HG03196 (cell line): ENCODE results near the gene CTSH.

Experiments used
- ATAC-seq: cut with Tn5 transposase; IDR thresholded peaks from one replicate; pipeline ENCODE4 v1.9.1; 2021; ENCODE audit not compliant: unreplicated experiment

Gene CTSH, protein sequence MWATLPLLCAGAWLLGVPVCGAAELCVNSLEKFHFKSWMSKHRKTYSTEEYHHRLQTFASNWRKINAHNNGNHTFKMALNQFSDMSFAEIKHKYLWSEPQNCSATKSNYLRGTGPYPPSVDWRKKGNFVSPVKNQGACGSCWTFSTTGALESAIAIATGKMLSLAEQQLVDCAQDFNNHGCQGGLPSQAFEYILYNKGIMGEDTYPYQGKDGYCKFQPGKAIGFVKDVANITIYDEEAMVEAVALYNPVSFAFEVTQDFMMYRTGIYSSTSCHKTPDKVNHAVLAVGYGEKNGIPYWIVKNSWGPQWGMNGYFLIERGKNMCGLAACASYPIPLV

DNA sequence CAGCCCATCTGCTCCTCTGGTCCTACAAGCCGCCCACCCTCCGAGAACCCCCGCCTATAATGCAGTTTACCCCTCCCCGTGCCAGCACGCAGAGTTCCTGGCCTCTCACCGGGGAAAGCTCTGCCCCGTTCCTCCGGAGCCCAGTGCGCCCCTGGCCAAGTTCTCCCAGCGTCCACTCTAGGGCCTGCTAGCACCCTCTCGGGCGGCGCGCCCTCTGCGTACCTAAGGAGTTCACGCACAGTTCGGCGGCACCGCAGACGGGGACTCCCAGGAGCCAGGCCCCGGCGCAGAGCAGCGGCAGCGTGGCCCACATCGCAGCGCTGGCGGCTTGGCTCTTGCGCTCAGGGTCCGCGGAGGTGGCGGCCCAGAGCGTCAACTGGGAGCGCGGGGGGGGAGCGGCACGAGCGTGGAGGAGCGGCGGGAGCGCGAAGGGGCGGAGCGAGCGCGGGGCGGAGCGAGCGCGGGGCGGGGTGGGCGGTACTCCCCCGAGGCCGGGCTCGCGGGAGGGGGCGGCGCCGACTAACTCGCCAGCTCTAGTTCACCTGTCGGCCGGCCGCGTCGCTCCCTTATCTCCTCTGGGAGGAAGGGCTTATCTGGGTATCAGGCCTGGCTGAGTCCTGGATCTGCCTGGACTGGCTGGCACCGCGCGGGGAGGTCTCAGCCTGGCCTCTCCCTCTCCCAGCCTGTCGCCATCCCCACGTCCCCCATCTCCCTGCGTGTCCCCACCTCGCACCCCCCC, at the start of gene CTSH:
Gene CTSH (minus strand): TSS at position 378 of the 739 bp plus-strand sequence. CDS start 65 bp downstream, at position 313.
- peak; percentile 63 for ATAC-seq

DNA sequence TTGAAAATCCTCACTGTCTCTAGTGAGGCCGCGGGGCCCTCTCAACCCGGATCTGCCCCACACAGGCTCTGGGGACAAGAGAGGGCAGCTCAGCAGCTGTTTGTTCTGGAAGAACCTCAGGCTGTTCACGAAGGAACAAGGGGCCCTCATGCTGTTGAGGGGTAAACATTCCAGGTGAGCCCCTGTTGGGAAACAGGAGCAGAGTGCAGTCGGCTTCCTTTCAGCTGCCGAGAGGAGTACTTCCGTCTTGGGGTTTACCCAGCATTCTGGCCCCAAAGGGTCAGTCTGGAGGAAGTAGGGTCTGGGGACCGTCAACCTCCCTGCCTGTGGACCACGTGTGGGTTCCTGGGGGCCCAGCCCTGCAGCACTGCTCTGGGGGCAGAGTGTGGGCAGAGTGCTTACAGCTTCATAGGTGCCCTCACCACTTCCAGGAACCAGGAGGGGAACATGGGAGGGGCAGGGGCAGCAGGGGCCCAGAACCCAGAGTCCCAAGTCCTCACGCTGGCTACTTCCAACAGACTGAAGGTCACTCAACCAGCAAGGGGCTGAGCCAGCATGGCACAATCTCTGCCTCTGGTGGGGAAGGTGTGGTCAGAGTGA, 49.2 kb upstream of the CTSH start:
- no peak for ATAC-seq

DNA sequence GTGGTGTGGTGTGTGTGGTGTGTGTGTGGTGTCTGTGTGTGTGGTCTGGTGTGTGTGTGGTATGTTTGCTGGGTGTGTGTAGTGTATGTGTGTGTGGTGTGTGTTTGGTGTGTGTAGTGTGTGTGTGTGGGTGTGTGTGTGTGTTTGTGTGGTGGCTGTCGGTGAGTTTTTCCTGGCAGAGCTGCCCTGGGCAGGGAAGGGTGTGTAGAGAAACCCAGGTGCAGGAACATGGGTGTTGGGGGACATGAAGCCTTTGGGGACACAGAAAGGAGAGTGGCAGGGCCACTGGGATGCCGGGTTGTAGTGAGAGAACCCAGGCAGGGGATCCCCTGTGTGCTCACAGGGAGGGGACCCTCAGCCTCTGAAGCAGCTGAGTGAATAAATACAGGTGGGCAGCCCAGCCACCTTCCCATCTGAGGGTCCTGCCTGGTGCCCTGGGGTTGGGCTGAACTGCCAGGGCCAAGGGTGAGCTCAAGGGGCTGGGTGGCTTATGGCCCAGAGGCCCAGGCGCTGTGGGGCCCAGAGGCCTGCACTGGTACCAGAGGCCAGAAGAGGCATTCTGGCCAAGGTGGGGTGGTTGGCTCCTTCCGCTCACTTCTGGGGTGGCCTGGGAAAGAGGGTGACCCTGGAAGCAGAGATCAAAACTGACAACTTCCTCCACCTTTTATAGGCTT, 48.5 kb upstream of the CTSH start:
- ATAC-seq: no peak

DNA sequence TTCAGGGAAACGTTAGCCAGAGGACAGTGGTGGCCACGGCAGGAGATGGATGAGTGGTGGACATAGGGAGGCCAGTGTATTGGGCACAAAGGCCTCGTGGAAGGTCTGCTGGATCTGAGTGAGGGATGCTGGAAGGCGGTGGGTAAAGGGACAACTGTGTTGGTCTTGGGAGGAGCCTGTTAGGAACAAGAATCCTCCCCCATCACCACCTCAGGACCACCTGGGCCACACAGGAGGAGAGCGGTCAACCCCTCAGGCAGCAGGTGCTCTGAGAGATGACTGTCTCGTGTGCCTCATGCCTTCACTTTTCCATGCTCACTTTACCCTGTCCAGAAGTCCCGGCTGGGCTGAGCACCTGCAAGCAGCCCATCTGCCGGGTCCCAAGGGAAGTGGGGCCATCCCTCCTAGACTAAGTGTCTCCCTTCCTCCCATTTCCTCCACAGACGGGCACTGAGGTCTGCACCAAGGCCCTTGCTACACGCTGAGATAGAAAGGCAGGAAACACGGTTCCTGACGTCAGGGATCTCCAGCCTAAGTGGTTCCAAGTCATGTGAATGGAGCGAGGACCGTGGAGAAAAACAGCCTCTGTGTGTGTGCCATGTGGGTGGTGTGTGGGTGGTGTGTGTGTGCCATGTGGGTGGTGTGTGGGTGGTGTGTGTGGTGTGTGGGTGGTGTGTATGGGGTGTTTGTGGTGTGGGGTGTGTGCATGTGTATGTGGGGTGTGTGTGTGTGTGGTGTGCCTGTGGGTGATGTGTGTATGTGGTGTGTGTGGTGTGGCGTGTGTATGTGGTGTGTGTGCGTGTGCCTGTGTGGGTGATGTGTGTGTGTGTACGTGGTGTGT, 47.8 kb upstream of the CTSH start:
- no peak for ATAC-seq

DNA sequence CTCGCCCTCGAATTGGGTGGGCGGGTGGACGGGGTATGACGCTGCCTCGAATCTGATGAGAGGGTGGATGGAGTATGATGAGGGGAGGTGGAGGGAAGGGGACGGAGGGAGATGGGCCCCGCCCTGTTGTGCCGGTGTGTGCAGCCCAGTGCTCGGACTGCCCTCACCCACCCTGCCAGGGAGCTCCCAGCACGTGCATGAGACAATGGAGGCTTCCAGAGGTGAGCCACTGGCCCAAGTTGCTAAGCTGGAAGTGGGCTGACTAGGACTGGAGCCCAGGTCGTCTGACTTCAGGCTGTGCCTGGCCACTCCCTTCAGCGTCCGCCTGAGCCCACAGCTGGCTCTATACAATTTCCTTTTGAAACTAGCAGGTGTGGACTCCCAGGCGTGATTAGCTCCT, 47.0 kb upstream of the CTSH start:
- ATAC-seq: no peak

DNA sequence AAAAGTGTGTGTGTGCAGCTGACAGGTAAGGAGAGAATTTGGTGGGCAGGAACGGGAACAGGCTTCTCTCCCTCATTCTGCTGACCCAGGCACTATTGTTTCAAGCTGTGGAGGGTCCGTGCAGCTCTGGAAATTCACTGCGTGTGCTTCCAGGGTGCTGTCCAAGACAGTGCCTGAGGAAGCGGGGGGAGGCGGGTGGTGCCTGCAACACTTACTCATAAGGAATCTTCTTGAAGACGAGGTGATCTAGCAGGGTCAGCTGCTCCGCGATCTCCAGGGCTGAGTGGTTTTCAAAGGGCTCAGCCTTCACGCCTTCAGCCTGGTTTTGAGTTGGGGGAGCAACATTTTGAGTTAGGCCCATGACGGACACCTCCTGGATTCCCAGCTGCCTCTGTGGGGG, 46.6 kb upstream of the CTSH start:
- ATAC-seq: no peak

DNA sequence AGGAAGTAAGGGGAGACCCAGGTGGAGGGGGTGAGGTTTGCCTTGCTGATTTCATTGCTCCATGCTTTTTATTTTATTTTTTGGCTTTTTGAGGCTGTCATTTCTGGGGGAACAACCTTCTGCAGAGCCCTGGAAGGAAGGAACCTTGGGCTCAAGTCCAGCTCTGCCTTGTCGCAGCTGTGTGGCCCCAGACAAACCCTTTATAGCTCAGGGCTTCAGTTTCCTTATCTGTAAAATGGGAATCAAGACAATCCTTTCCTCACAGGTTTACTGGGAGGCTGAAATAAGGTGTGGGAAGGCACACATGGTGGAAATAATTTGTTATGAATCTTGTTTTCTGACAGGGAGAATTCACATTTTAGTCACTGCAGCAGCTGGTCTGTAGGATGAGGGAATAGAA, 45.4 kb upstream of the CTSH start:
- ATAC-seq: no peak

DNA sequence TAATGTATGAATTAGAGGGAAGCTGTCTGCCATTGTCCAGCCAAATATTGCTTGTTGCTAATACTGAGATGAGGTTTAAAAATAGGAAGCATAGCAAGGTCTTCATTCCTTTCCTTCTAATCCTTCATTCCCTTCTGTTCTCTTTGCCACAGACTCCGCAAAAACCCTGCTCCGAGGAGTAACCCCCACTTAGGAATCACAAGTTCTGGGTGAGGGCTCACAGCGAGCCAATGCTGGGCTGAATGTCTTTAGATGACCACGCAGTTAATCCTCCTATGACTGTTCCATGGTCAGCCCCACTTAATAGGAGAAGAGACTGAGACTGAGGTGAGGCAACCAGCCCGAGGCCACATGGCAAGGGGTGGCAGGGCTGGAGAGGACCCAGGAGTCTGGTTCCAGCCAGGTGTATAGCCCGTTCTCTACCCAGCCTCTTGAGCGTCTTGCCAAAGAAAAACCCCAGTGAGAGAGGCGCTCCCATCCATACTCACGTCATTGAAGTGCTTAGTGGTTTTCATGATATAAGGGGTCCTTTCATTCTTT, 44.9 kb upstream of the CTSH start:
- no peak for ATAC-seq

DNA sequence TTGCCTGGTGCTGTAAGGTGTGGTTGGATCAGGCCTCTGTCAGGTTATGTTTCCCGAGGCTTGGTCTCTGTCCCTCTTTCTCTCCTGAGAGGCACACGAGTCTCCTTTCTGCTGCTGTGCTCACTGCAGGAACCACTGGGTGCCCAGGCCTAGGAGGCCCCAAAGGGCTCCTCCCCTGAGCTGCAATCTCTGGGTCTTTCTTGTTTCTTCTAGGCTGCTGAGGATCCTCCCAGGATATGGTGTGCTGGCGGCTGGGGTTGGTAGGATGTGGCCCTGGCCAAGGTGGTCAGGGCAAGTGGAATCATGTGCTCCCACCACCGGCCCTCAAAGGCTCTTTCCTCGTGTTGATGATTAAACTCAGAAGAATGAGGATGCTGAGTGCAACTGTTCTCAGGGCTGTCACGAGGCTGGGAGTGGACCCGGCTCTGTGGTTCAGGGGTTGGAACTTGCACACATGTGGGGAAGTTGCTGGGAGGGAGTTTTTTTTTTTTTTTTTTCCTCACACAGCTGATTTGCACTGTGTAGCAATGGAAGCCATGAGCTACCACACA, 43.6 kb upstream of the CTSH start:
- no peak for ATAC-seq

DNA sequence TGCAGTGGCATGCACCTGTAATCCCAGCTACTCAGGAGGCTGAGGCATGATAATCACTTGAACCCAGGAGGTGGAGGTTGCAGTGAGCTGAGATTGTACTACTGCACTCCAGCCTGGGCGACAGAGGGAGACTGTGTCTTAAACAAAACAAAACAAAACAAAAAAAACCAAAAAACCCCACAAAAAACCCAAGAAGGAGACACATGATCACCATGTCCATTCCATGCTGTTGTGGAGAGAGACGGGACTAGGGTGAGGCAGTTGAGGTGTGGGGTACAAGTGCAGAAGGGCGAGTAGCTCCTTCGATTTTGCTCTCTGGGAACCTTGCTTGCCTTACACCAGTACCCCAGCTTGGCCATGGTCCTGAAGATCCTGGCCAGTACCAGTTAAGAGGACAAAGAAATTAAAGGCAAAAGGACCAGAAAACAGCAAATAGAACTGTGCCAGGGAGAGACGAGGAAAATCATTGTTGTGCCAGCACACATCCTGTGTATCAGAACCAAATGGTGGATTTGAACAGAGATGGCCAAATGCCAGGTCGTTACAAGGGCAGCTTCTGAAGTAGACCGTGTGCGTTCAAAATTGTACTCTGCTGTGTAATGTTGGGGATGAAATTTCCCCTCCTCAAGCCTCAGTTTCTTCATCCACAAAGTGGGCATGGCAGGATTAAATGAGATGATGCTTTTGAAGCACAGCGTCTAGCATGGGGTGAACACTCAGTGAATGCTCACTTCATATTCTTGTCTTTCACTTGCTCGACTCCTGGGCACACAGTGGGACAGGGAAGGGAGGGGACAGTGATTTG, 42.9 kb upstream of the CTSH start:
- no peak for ATAC-seq

DNA sequence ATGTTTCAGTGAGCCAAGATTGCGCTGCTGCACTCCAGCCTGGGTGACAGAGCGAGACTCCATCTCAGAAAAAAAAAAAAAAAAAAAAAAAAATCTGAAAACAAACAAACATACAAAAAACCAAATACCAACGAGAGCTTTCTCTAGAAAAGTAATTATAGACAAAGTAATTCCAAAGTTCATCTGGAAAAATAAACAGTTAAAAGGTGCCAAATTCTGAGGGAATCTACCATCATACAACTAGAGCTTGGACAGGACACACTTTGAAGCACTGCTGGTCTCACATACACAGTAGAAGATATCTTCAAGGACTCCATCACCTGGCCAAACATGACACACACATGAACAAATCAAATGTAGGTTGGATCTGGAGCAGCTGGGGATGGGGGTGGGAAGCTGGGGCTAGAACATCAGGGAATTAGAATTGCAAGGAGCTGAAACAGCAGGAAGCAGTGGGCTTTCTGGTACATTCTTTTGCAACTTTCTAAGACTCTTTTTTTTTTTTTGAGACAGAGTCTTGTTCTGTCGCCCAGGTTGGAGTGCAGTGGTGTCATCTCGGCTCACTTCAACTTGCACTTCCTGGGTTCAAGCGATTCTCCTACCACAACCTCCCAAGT, 41.1 kb upstream of the CTSH start:
- no peak for ATAC-seq

DNA sequence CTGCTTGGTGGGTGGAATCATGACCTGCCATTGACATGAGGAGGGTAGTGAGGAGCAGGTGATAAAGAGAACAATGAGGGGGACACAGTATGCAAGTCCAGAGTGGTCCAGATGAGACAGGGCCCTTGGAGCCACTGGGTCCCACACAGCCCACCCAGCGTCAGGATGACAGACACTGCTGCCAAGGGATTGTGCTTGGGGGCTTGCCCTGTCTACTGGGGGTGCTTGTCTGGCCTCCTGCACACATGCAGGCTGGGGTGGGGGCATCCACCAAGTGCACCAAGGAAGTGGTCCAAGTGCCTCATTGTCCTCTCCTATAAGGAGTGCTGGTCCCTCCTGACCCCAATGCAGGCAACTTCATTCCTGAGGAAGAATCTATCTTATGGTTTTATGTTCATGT, 39.2 kb upstream of the CTSH start:
- ATAC-seq: no peak

DNA sequence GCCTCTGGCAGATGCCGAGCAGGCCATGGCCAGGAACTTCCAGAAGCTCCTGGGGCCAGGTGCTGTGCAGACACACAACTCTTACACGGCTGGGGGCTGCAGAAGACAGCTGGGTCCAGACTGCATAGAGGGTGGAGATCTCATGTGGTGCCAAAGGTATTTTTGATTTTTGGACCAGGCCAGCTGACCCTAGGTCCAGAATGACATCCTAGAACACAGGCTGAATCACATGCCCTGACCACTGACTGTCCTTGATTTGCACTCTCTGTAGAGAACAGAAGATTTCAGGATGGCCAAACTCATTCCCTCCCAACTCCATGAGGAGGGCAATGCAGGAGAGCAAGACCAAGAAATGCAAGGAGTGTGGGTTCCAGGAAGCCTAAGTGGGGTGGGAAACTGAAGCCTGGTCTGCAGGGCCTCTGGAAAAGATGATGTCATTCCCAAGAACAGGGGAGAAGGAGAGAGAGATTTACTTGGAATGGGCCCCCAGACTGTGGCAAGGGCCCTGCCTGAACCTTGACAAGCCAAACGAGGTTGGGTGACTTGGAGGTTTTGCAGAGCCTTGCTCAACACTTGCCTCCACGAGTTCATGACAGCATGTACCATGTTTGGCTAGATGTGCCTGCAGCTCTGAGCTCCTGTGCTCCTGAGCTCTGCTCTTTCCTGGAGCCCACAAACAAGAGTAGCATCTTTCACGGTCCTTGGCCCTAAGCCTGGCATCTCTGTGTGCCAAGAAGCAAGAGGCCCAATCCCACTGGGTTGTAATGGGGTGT, 38.5 kb upstream of the CTSH start:
- ATAC-seq: no peak

DNA sequence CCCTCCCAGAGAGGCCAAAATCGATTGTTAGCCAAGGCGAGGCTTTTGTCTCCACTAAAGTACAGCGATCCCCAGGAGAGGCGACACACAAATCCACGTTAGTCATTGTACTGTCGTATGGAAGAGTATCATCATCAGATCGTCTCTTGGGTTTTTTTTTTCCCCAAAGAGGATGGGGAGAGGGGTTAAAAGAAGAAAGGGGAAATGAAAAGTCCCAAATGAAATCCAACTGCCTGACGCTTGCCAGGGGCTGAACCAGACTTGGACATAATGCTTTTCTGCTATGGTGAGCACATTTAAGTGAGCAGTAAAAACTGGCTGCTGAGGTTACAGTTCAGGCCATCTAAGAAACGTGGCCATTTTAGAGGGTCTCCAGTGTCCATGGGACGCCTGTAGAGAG, 37.9 kb upstream of the CTSH start:
- no peak for ATAC-seq

DNA sequence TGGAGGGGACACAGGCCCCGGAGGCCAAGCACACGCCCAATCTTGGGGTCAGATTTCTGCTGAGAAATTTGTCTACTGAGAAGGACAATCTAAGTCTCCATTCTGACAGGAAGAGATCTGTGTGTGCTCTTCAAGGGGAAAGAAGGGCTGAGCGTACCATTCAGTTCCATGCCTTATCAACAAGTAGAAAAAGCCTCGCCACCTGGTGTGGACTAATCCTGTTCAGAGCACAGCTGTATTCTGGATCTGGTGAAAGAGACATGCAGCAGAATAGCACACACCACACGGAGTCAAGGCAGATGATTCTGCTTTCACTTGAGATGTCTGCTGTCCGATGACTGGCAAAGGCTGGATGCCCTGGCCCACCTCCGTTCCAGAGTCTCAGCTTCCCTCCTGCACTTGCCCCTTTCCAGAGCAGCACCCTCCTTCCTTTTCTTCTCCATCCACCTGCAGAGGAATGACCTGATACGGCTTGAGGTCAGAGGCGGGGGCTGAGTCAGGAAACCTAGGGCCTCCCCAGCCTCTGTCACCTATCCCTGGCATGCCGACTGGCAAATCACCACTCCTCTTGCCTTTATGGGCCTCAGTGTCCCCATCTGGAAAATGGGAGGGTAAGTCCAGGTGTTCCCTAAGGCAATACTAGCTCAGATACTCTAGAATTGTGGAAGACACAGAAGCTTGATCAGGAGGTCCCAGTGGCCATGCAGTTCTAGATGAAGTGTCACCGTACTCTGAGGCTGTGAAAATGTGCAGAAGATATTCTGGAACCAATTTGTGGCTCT, 36.9 kb upstream of the CTSH start:
- no peak for ATAC-seq

DNA sequence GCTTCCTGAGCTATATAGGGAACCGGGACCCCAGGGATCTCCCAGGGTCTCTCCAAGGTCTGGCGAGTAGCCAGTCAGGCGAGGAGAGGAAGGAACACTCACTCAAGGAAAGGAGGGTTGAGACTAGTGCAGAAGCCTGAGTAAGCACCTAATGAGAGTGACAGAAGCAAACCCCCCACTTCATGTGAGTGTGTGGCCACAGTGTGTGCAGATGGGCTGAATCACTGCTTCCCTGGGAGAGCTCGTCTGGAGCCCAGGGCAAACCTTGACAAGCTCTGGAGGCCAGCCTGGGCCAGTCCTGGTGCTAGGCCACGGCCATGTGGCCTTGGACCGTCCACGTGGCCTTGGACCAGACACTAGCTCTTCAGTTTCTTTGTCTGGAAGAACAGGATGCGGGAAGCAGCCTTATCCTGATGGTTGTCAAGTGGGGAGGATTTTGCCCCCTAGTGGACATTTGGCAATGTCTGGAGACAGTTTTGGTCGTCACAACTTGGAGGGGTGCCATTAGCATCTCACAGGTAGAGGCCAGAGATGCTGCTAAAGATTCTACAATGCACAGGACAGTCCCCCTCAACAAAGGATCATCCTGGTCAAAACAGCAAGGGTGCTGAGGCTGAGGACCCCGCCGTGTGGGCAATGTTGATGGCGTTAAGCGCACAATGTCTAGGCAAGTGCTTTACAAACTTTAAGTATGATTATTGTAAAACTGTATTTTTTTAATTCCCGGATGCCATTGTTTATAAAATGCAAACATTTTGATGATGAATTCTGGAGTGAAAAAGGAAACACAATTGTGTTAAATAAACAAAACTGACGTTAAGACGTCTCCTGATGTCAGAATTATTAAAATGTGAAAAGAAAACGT, 34.8 kb upstream of the CTSH start:
- no peak for ATAC-seq
